CD14-positive monocyte (primary cell): ENCODE results near the gene INTS6. TPM values are rescaled to one million over a fixed set of nuclear protein-coding genes. Genes with fewer than 3 reads are reported as not detected.

Experiments used
- DNase-seq, 3 donors: peaks; one replicate each; pipeline ENCODE4 v3.0.0-alpha.2; 2011 to 2022
- H2AFZ ChIP-seq: 2 replicates; pipeline ENCODE4 v1.6.0; 2012; ENCODE audit warnings: mild to moderate bottlenecking, low read depth, low read length, inconsistent platforms; ENCODE audit not compliant: insufficient read depth, poor library complexity, severe bottlenecking
- H3K27ac ChIP-seq, 2 donors: 1 replicate in 1 of 2; 2 replicates in 1 of 2; pipeline ENCODE4 v1.5.1; 2012 to 2013; ENCODE audit warnings: low read length in 2 of 2, control low read depth in 1 of 2, inconsistent platforms in 1 of 2, low read depth in 1 of 2, mild to moderate bottlenecking in 1 of 2
- H3K27me3 ChIP-seq, 2 donors: one replicate each; pipeline versions ENCODE4 v1.6.0 to v1.6.1; 2011 to 2013; ENCODE audit warnings: low read length in 2 of 2; ENCODE audit not compliant: control insufficient read depth in 2 of 2, insufficient read depth in 2 of 2
- H3K36me3 ChIP-seq, 2 donors: replicated peaks in 1 of 2; 1 replicate in 1 of 2; 2 replicates in 1 of 2; pipeline versions ENCODE4 v1.5.1 to v1.6.1; 2012 to 2013; ENCODE audit warnings: low read length in 2 of 2, control low read depth in 1 of 2, inconsistent platforms in 1 of 2, mild to moderate bottlenecking in 1 of 2; ENCODE audit not compliant: insufficient read depth in 2 of 2, control insufficient read depth in 1 of 2
- H3K4me1 ChIP-seq, 2 donors: 1 replicate in 1 of 2; 2 replicates in 1 of 2; pipeline versions ENCODE4 v1.5.1 to v1.6.1; 2012 to 2013; ENCODE audit warnings: low read length in 2 of 2, control low read depth in 1 of 2, inconsistent platforms in 1 of 2, mild to moderate bottlenecking in 1 of 2, moderate library complexity in 1 of 2; ENCODE audit not compliant: insufficient read depth in 2 of 2, control insufficient read depth in 1 of 2
- H3K4me2 ChIP-seq: replicated peaks from 2 replicates; pipeline ENCODE3; 2012; ENCODE audit warnings: low read length, moderate library complexity, mild to moderate bottlenecking; ENCODE audit not compliant: poor library complexity, severe bottlenecking; ENCODE audit errors: extremely low read depth
- H3K4me3 ChIP-seq, 3 experiments: fragments of 200-600 bp in 1 of 3; sonication (generic) in 1 of 3; replicated peaks in 1 of 3; 1 replicate in 2 of 3; 2 replicates in 1 of 3; pipeline ENCODE4 v1.5.1; 2011 to 2013; ENCODE audit warnings: low read length in 3 of 3, mild to moderate bottlenecking in 3 of 3, control low read depth in 2 of 3, low read depth in 2 of 3, inconsistent platforms in 1 of 3, moderate library complexity in 1 of 3
- H3K79me2 ChIP-seq: 2 replicates; pipeline ENCODE4 v1.6.0; 2012; ENCODE audit warnings: mild to moderate bottlenecking, control low read depth, inconsistent platforms, low read length, moderate library complexity; ENCODE audit not compliant: insufficient read depth
- H3K9ac ChIP-seq: 2 replicates; pipeline ENCODE4 v1.6.0; 2017; ENCODE audit warnings: low read length, mild to moderate bottlenecking; ENCODE audit not compliant: insufficient read depth, poor library complexity, severe bottlenecking
- H3K9me3 ChIP-seq, 2 donors: replicated peaks in 1 of 2; 1 replicate in 1 of 2; 2 replicates in 1 of 2; pipeline versions ENCODE4 v1.5.1 to v1.6.1; 2012 to 2013; ENCODE audit warnings: low read length in 2 of 2, control low read depth in 1 of 2; ENCODE audit not compliant: control insufficient read depth in 1 of 2, insufficient read depth in 1 of 2
- H4K20me1 ChIP-seq: 2 replicates; pipeline ENCODE4 v1.6.0; 2012; ENCODE audit warnings: mild to moderate bottlenecking, low read length, control low read depth, moderate library complexity; ENCODE audit not compliant: insufficient read depth
- H3K27ac Mint-ChIP-seq, 7 donors: one replicate each; pipeline ENCODE4 v1.8.0; 2020; ENCODE audit warnings: mild to moderate bottlenecking in 7 of 7, mixed read lengths in 7 of 7, moderate library complexity in 6 of 7, inconsistent platforms in 2 of 7
- H3K27me3 Mint-ChIP-seq, 3 donors: one replicate each; pipeline ENCODE4 v1.8.0; 2021 to 2022; ENCODE audit warnings: low read depth in 3 of 3, mild to moderate bottlenecking in 3 of 3, mixed read lengths in 3 of 3, moderate library complexity in 3 of 3, inconsistent platforms in 1 of 3
- H3K36me3 Mint-ChIP-seq, 2 donors: one replicate each; pipeline ENCODE4 v1.8.0; 2020; ENCODE audit warnings: mixed read lengths in 2 of 2, inconsistent platforms in 1 of 2, mild to moderate bottlenecking in 1 of 2
- H3K4me1 Mint-ChIP-seq: one replicate; pipeline ENCODE4 v1.8.0; 2020; ENCODE audit warnings: mild to moderate bottlenecking, mixed read lengths
- H3K4me3 Mint-ChIP-seq, 2 donors: one replicate each; pipeline ENCODE4 v1.8.0; 2020; ENCODE audit warnings: mild to moderate bottlenecking in 2 of 2, mixed read lengths in 2 of 2, moderate library complexity in 1 of 2
- H3K9me3 Mint-ChIP-seq, 7 donors: one replicate each; pipeline ENCODE4 v1.8.0; 2020 to 2022; ENCODE audit warnings: mixed read lengths in 7 of 7, mild to moderate bottlenecking in 6 of 7, moderate library complexity in 6 of 7, inconsistent platforms in 2 of 7
- whole genome bisulfite sequencing: methylation state at CpG from one replicate; pipeline ENCODE4 v1.1.5; 2013; ENCODE audit warnings: missing lambda C conversion rate; ENCODE audit not compliant: insufficient coverage; 5-methylcytosine and 5-hydroxymethylcytosine counted together
- intact Hi-C, 2 donors: fragments of 100-400 bp; cut with micrococcal nuclease; formaldehyde crosslinking; loops; one replicate each; pipeline versions ENCODE4 v1.15.0 to v1.15.1; 2023
- polyA plus RNA-seq, 3 donors: library from polyadenylated mRNA; depleted of rRNA in 1 of 3; unstranded in 2 of 3; stranded (reverse) in 1 of 3; fragments of 300-500 nt in 2 of 3; fragments of >200 nt in 1 of 3; fragmentation: Illumina TruSeq in 2 of 3; gene quantifications; 1 replicate in 2 of 3; 2 replicates in 1 of 3; pipeline ENCODE4 v1.2.3, GENCODE V29; 2012 to 2021
- TF ChIP-seq, protein P1 (sequence below): fragments of 200-600 bp; IDR thresholded peaks from one replicate; pipeline ENCODE4 v1.8.0; 2022; ENCODE audit warnings: antibody characterized with exemption, mild to moderate bottlenecking

The INTS6 gene
- polyA plus RNA-seq, 3 donors: 10.8 to 13.2 (median 11.6) TPM

DNA sequence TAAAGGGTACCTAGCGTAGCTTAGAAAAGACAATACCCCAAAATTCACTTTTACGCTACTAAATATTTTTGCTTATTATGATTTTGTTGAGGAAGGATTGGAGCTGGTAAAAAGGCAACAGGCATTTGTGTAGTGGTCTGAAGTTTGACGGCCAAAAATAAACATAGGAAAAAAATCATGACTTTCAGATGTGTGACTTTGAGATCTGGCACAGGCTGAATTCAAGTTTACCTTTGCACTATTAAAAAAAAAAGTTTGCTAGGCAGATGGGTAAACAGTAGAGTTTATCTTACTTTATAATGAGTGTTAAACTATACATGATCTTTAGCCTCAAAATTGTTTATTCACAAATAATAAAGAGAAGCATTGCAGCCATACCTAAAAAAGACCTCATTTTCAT, 24.3 kb upstream of the INTS6 start:
- H3K4me3 Mint-ChIP-seq: no peak overlapping the region
- H3K4me2 ChIP-seq: no peak overlapping the region
- no peaks in the 10 kb centered on the region for H3K4me1 ChIP-seq
- no peaks in the 10 kb centered on the region for H3K36me3 ChIP-seq
- no peak for DNase-seq
- no peaks in the 10 kb centered on the region for H3K9me3 ChIP-seq
- peaks cover 0 to 5% (median 0%) of the 10 kb centered on the region in 7 donors for H3K9me3 Mint-ChIP-seq
- H3K4me3 ChIP-seq: no peak overlapping the region
- TF ChIP-seq, protein P1, sequence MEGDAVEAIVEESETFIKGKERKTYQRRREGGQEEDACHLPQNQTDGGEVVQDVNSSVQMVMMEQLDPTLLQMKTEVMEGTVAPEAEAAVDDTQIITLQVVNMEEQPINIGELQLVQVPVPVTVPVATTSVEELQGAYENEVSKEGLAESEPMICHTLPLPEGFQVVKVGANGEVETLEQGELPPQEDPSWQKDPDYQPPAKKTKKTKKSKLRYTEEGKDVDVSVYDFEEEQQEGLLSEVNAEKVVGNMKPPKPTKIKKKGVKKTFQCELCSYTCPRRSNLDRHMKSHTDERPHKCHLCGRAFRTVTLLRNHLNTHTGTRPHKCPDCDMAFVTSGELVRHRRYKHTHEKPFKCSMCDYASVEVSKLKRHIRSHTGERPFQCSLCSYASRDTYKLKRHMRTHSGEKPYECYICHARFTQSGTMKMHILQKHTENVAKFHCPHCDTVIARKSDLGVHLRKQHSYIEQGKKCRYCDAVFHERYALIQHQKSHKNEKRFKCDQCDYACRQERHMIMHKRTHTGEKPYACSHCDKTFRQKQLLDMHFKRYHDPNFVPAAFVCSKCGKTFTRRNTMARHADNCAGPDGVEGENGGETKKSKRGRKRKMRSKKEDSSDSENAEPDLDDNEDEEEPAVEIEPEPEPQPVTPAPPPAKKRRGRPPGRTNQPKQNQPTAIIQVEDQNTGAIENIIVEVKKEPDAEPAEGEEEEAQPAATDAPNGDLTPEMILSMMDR: no peak
- H3K79me2 ChIP-seq: no peaks in the 10 kb centered on the region
- H4K20me1 ChIP-seq: no peaks in the 10 kb centered on the region
- H3K27ac ChIP-seq: no peak overlapping the region
- H3K27ac Mint-ChIP-seq: no peak overlapping the region
- H3K9ac ChIP-seq: no peak overlapping the region
- H3K4me1 Mint-ChIP-seq: no peaks in the 10 kb centered on the region
- WGBS: no CpG with 5 or more reads among the region's 3 CpGs
- no peak overlapping the region for H2AFZ ChIP-seq
- no peaks in the 10 kb centered on the region for H3K36me3 Mint-ChIP-seq
- H3K27me3 ChIP-seq: no peaks in the 10 kb centered on the region
- intact Hi-C loops: no loop called here
- no peaks in the 10 kb centered on the region for H3K27me3 Mint-ChIP-seq

DNA sequence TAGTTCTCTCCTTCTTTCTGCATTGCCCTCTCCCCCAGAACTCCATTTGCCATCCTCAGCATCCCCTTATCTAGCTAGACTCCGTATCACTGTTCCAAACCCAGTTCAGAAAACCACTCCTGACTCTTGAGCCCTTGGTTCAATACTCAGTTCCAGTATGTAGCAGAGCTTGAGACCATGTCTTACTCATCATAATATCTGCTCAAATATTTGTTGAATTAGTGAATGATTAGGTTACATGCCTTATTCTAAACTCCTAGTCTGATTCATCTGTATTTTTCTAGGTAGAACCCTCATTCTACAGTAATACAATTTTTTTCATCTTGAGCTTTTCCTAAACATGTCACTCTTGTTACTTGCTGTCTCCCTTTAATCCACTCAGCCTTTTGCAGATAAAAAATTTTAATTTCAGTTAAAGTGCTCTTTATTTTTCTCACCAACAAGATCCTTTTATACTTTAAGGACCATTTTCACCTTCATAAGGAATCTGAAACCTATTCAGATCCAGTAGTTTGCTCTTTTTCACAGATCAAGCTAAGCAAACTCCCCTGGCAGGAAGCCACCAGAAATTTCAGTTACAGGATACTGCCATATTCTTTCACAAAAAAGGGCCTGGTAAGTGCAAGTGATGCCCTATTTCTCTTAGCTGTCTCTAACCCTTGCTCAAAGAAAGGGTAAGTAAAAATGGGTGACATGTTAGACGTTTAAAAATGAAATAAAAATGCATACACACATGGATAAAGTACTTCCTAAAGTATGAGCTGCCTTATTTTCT, 23.1 kb upstream of the INTS6 start:
- Histone ChIP-seq H2AFZ (no peak overlapping the region), H3K4me3 (no peak overlapping the region), H4K20me1 (no peaks in the 10 kb centered on the region), H3K36me3 (no peaks in the 10 kb centered on the region), H3K4me1 (no peaks in the 10 kb centered on the region), H3K27me3 (no peaks in the 10 kb centered on the region), H3K4me2 (no peak overlapping the region), H3K9me3 (no peaks in the 10 kb centered on the region), H3K27ac (no peak overlapping the region), H3K79me2 (no peaks in the 10 kb centered on the region), H3K9ac (no peak overlapping the region)
- no peak for DNase-seq
- Mint-ChIP-seq H3K4me1 (no peaks in the 10 kb centered on the region), H3K4me3 (no peak overlapping the region), H3K36me3 (no peaks in the 10 kb centered on the region), H3K9me3 (peaks cover 0 to 5% (median 0%) of the 10 kb centered on the region in 7 donors), H3K27me3 (no peaks in the 10 kb centered on the region), H3K27ac (peak overlapping the region in 1 of 7 donors; percentile 38)
- intact Hi-C loops: no loop called here
- WGBS: no CpG with 5 or more reads among the region's 2 CpGs
- TF ChIP-seq, protein P1: no peak
